Gastroesophageal sphincter (tissue), 4 donors: ENCODE measurements around the gene C11orf52. TPM values are rescaled to one million over a fixed set of nuclear protein-coding genes. Genes with fewer than 3 reads are reported as not detected.
A peak's percentile ranks its signal among the peaks of the same experiment; 100 is the strongest.

Source experiments
- ATAC-seq: fragments of 150-250 bp; one replicate; pipeline ENCODE4 v1.9.1; 2016; ENCODE audit warnings: mild to moderate bottlenecking, moderate library complexity
- H3K27ac ChIP-seq, 4 donors: fragments of 200-600 bp; sonication (generic) in 3 of 4; 1 replicate in 3 of 4; 2 replicates in 1 of 4; pipeline ENCODE4 v1.5.1; 2016 to 2019
- H3K27me3 ChIP-seq: fragments of 200-600 bp; sonication (generic); one replicate; pipeline ENCODE4 v1.5.1; 2019
- H3K36me3 ChIP-seq, 2 donors: fragments of 200-600 bp; sonication (generic); one replicate each; pipeline ENCODE4 v1.5.1; 2019; ENCODE audit warnings: control low read depth in 1 of 2
- H3K4me1 ChIP-seq, 3 donors: fragments of 200-600 bp; sonication (generic); 1 replicate in 2 of 3; 2 replicates in 1 of 3; pipeline ENCODE4 v1.5.1; 2016 to 2019; ENCODE audit warnings: control low read depth in 2 of 3
- H3K4me3 ChIP-seq, 2 donors: fragments of 200-600 bp; sonication (generic); one replicate each; pipeline ENCODE4 v1.5.1; 2019; ENCODE audit warnings: mild to moderate bottlenecking in 1 of 2, moderate library complexity in 1 of 2
- H3K9me3 ChIP-seq, 3 donors: fragments of 200-600 bp; sonication (generic); one replicate each; pipeline ENCODE4 v1.5.1; 2017 to 2019; ENCODE audit warnings: control low read depth in 2 of 3
- CTCF ChIP-seq, 4 experiments: fragments of 200-600 bp in 2 of 4; fragments of 450-650 bp in 2 of 4; sonication (generic) in 1 of 4; IDR thresholded peaks; one replicate each; pipeline ENCODE4 v1.5.1; 2017 to 2019; ENCODE audit warnings: antibody characterized with exemption in 4 of 4, mild to moderate bottlenecking in 2 of 4, moderate library complexity in 2 of 4
- EP300 ChIP-seq: sonication (generic); formaldehyde crosslinking; IDR thresholded peaks from one replicate; pipeline ENCODE4 v1.6.1; 2017; ENCODE audit warnings: antibody characterized with exemption, mild to moderate bottlenecking
- POLR2A ChIP-seq, 2 donors: fragments of 450-650 bp; IDR thresholded peaks; one replicate each; pipeline ENCODE4 v1.6.1; 2017; ENCODE audit warnings: antibody characterized with exemption in 2 of 2, mild to moderate bottlenecking in 2 of 2, moderate library complexity in 1 of 2
- POLR2AphosphoS5 ChIP-seq: sonication (generic); formaldehyde crosslinking; IDR thresholded peaks from one replicate; pipeline ENCODE4 v1.6.1; 2017; ENCODE audit warnings: antibody characterized with exemption
- WGBS, 2 donors: methylation state at CpG; one replicate each; pipeline ENCODE4 v1.1.5; 2018; ENCODE audit warnings: low coverage in 1 of 2; 5-methylcytosine and 5-hydroxymethylcytosine counted together
- total RNA-seq, 4 donors: library from RNA; depleted of rRNA; stranded (reverse); fragments of >200 nt; gene quantifications; one replicate each; pipeline ENCODE4 v1.1.0, GENCODE V29; 2016

C11orf52 gene
- total RNA-seq, 4 donors from 2014 or later, result 2.4 to 3.3 (median 3.1) TPM; not detected in 1

DNA sequence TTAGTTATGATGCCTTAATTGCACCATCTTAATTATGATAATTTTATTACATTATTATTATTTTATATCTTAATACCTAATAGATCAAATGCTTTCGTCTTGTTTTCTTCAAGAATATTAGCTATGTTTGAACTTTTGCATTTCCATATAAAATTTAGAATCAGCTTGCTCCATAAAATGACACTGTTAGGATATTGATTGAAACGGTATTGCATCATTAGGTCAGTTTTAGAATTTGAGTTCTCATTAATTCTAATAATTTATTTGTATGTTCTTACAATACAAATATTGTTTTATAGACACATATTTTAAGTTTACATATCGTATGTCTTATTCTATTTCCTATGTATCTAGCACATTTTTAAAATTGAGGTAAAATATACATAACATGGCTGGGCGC lies 32.7 kb upstream of the C11orf52 start:
- H3K36me3 ChIP-seq, result peaks cover 0 to 17% of the 10 kb centered on the region in 2 donors
- no peaks in the 10 kb centered on the region for H3K9me3 ChIP-seq
- H3K4me3 ChIP-seq, result no peak overlapping the region
- 68 to 73% methylated on average over 4 of the region's 4 CpGs for WGBS, 2 donors
- H3K27me3 ChIP-seq, result no peaks in the 10 kb centered on the region
- H3K27ac ChIP-seq, result no peak overlapping the region
- H3K4me1 ChIP-seq, result no peaks in the 10 kb centered on the region
- no peak for ATAC-seq
- TF ChIP-seq POLR2A (IDR thresholded peaks at IDR 0.05) (no peak), EP300 (no peak), CTCF (IDR thresholded peaks at IDR 0.05) (no peak), POLR2AphosphoS5 (no peak)

- 75 to 85% methylated on average over 2 of the region's 2 CpGs for WGBS, 2 donors
These were observed 31.9 kb upstream of the C11orf52 start for GRCh38 chr11:111886844-111887243.

GRCh38 chr11:111905411-111905810 lies 13.3 kb upstream of the C11orf52 start:
- WGBS, 2 donors, result 43 to 72% methylated on average over 1 to 2 of the region's 2 CpGs
- peaks cover 0 to 27% (median 0%) of the 10 kb centered on the region in 3 donors for H3K4me1 ChIP-seq
- H3K27ac ChIP-seq, result no peak overlapping the region
- ATAC-seq, result no peak
- no peaks in the 10 kb centered on the region for H3K9me3 ChIP-seq
- no peaks in the 10 kb centered on the region for H3K27me3 ChIP-seq
- TF ChIP-seq POLR2AphosphoS5 (no peak), CTCF (IDR thresholded peaks at IDR 0.05) (no peak), POLR2A (IDR thresholded peaks at IDR 0.05) (no peak), EP300 (no peak)
- H3K36me3 ChIP-seq, result peaks cover 0 to 30% of the 10 kb centered on the region in 2 donors
- H3K4me3 ChIP-seq, result no peak overlapping the region

More at GRCh38 chr11:111886844-111887243, 31.9 kb upstream of the C11orf52 start:
- peaks cover 0 to 17% of the 10 kb centered on the region in 2 donors for H3K36me3 ChIP-seq
- no peak for ATAC-seq
- H3K4me1 ChIP-seq, result no peaks in the 10 kb centered on the region
- H3K27me3 ChIP-seq, result no peaks in the 10 kb centered on the region
- no peak overlapping the region for H3K4me3 ChIP-seq
- no peak overlapping the region for H3K27ac ChIP-seq
- no peaks in the 10 kb centered on the region for H3K9me3 ChIP-seq
- TF ChIP-seq POLR2AphosphoS5, result no peak
- TF ChIP-seq POLR2A (IDR thresholded peaks at IDR 0.05), result no peak
- TF ChIP-seq EP300, result no peak
- no peak for TF ChIP-seq CTCF (IDR thresholded peaks at IDR 0.05)

GRCh38 chr11:111906680-111907079 lies 12.0 kb upstream of the C11orf52 start:
- no peak for TF ChIP-seq EP300
- no peak for TF ChIP-seq POLR2A (IDR thresholded peaks at IDR 0.05)
- no peak for TF ChIP-seq CTCF (IDR thresholded peaks at IDR 0.05)
- TF ChIP-seq POLR2AphosphoS5, result no peak
- no peak overlapping the region for H3K27ac ChIP-seq
- no peak overlapping the region for H3K4me3 ChIP-seq
- 67 to 88% methylated on average over 1 of the region's 1 CpG for WGBS, 2 donors
- H3K27me3 ChIP-seq, result no peaks in the 10 kb centered on the region
- no peaks in the 10 kb centered on the region for H3K9me3 ChIP-seq
- peaks cover 0 to 30% of the 10 kb centered on the region in 2 donors for H3K36me3 ChIP-seq
- peaks cover 0 to 29% (median 0%) of the 10 kb centered on the region in 3 donors for H3K4me1 ChIP-seq
- no peak for ATAC-seq

GRCh38 chr11:111908639-111909305 lies 9.9 kb upstream of the C11orf52 start:
- 39 to 67% methylated on average over 2 to 4 of the region's 5 CpGs for WGBS, 2 donors
- Histone ChIP-seq H3K27ac (peak overlapping the region; percentile 7 to 100 (median 65)), H3K4me1 (peaks cover 0 to 35% (median 0%) of the 10 kb centered on the region in 3 donors), H3K36me3 (peaks cover 0 to 30% of the 10 kb centered on the region in 2 donors), H3K27me3 (no peaks in the 10 kb centered on the region), H3K9me3 (no peaks in the 10 kb centered on the region), H3K4me3 (peak overlapping the region in 1 of 2 donors; percentile 75)
- ATAC-seq, result no peak
- TF ChIP-seq CTCF (IDR thresholded peaks at IDR 0.05), result no peak
